HTR-8/SVneo (cell line): ENCODE data around the gene TMED8.
A peak's percentile ranks its signal among the peaks of the same experiment; 100 is the strongest.

Source experiments
- DNase-seq: peaks from one replicate; pipeline ENCODE4 v3.0.0; 2011; ENCODE audit warnings: low spot score, mixed read lengths; ENCODE audit not compliant: insufficient read length
- FAIRE-seq: peaks from 2 replicates; lab custom pipeline; 2011; peaks lifted over from hg19 to GRCh38; lab: Jason Lieb, UNC

The TMED8 gene

GRCh38 chr14:77305696-77306095 is 71.2 kb downstream of the TMED8 start:
- peak; percentile 42 for FAIRE-seq
- no peak for DNase-seq

GRCh38 chr14:77303417-77304156 is 73.3 kb downstream of the TMED8 start:
- peak; percentile 85 for FAIRE-seq
- peak; percentile 96 for DNase-seq

- FAIRE-seq: peak; percentile 93
- peak; percentile 77 for DNase-seq
Measured at GRCh38 chr14:77302926-77303325, 74.0 kb downstream of the TMED8 start.

GRCh38 chr14:77301103-77301502 is 75.8 kb downstream of the TMED8 start:
- FAIRE-seq (peak; percentile 97), DNase-seq (peak; percentile 81)

DNA sequence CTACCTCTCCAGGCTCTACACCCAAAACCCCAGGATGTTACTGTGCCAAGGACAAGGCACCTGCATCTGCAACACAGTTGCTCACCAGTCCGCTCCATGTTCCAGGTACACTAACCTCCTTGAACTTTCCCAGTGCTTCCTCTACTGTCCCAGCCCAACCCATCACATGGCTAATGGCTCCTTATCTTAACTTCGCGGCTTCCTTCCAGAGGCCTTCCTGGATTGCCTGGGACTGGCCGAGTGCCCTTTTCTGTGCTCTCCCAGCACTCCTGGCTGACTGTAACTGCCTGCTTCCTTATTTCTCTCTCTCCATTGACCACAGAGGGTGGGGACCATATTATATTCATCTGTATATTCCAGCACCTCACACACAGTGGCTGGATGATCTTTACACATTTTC is 77.1 kb downstream of the TMED8 start:
- DNase-seq (no peak), FAIRE-seq (peak; percentile 9)

DNA sequence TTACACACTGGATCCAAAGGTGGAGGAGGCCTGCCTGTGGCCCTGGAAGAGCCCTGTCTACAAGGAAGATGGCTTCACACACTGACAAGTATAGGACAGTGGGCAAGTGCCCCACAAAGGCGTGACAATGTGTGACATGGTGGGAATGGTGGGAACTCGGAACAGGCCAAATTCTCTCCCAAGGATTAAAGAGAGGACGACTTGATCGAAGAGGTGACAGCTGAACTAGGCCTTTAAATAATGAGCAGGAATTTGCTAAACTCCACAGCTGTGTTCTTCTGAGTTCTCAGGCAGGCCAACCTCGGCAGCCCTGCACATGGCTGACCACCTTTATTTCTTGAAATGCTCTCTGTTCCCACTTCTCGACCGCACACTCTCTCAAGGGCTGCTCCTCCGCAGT is 80.0 kb downstream of the TMED8 start:
- no peak for FAIRE-seq
- DNase-seq: no peak

DNA sequence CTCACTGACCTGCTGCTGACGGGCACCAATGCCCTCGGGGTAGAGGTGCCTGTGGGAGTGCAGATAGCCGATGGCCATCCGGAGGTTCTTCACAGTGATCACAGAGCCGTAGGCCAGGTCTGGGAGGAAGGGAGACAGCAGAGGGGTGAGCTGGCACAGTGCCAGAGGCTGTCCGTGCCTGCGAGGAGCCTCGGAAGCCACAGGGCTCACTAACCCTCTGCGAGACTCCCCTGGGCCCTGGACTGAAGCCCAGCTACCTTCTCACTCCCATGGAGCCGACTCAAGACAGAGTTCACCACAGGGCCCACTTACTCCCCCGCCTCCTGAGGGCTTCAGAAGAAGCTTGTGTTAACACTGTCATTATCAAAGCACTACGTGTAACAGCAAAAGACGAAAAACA is 80.7 kb downstream of the TMED8 start:
- no peak for FAIRE-seq
- no peak for DNase-seq

DNA sequence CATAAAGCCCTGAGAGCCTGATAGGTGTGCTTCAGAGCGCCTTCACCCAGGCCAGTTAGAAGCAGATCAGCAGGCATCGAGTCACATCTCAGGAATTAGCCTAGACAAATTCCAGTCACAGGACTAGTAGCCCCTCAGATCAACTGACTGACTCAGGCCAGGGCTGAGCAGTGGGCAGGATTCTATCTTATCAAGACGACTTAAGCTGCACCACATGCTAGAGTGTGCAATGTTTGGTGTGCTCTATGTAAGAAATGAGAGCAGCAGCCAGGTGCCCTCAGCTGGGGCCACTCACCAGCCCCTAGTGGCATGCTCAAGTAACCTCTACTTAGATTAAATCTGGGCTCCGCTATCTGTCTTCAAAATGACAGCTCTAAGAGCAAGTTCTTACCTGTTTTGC is 86.2 kb downstream of the TMED8 start:
- FAIRE-seq (peak; percentile 26), DNase-seq (no peak)

DNA sequence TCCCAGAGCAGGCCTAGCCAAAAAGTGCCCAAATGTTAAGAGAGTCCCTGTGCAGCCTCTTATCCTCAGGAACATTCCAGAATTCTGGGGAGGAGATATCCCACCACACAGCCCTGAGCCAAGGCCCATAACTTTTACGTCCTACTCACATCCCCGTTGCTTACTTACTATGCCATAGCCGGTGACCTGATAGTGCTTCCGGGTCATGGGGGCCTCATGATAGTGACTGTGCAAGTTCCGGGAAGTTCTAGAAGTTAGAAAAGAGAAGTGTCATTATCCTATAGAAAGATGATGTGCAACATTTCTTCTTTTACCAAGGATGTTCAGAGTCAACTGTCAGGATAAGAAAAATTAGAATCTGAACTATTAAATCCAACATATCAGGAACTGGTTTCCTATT is 90.3 kb downstream of the TMED8 start:
- no peak for FAIRE-seq
- no peak for DNase-seq
